Pancreas (tissue), 10 donors: ENCODE measurements around the gene ERLIN1. TPM values are rescaled to one million over a fixed set of nuclear protein-coding genes. Genes with fewer than 3 reads are reported as not detected.

Experiments used
- ATAC-seq, 4 donors: fragments of 200-7000 bp; cut with Tn5 transposase; one replicate each; pipeline versions ENCODE4 v1.8.0 to v1.9.1; 2020; ENCODE audit warnings: mild to moderate bottlenecking in 4 of 4, moderate library complexity in 4 of 4
- DNase-seq, 6 donors: peaks; one replicate each; pipeline ENCODE4 v3.0.0-alpha.2; 2020
- FAIRE-seq: peaks from 2 replicates; lab custom pipeline; 2012; peaks lifted over from hg19 to GRCh38; lab: Jason Lieb, UNC
- H3K27ac ChIP-seq, 4 donors: fragments of 200-600 bp; sonication (generic); 1 replicate in 3 of 4; 2 replicates in 1 of 4; pipeline versions ENCODE4 v1.5.0 to v1.8.0; 2020
- H3K27me3 ChIP-seq, 4 donors: fragments of 200-600 bp; one replicate each; pipeline ENCODE4 v1.8.0; 2021
- H3K36me3 ChIP-seq, 3 donors: fragments of 200-600 bp; sonication (generic) in 1 of 3; one replicate each; pipeline versions ENCODE4 v1.5.0 to v1.8.0; 2020 to 2021
- H3K4me1 ChIP-seq, 3 donors: fragments of 200-600 bp; one replicate each; pipeline ENCODE4 v1.8.0; 2021
- H3K4me3 ChIP-seq, 4 donors: fragments of 200-600 bp; sonication (generic) in 2 of 4; one replicate each; pipeline versions ENCODE4 v1.5.0 to v1.8.0; 2020 to 2021
- H3K9me3 ChIP-seq, 4 donors: fragments of 200-600 bp; one replicate each; pipeline ENCODE4 v1.8.0; 2021
- CTCF ChIP-seq, 4 donors: fragments of 200-600 bp; sonication (generic) in 3 of 4; IDR thresholded peaks; one replicate each; pipeline versions ENCODE4 v1.5.0 to v1.8.0; 2021; ENCODE audit warnings: antibody characterized with exemption in 4 of 4
- WGBS, 2 donors: extraction: QIAGEN DNeasy Blood & Tissue Kit; methylation state at CpG; one replicate each; pipeline ENCODE4 v1.1.7; 2013; 5-methylcytosine and 5-hydroxymethylcytosine counted together
- intact Hi-C, 3 donors: fragments of 100-400 bp; cut with DNase I; formaldehyde crosslinking; loops; one replicate each; pipeline versions ENCODE4 v1.11.1 to v1.14.2; 2022
- polyA plus RNA-seq, 2 donors: library from polyadenylated mRNA; stranded (reverse); fragments of 200-250 nt; gene quantifications; one replicate each; pipeline ENCODE4 v1.2.3, GENCODE V29; 2013
- total RNA-seq, 6 donors: library from RNA; stranded (reverse); fragmentation: NEBNext Ultra II Directional in 4 of 6; extraction: Animal tissue kit (Norgen Biotek cat#: 25700) in 4 of 6; gene quantifications; one replicate each; pipeline versions ENCODE4 v1.2.1 to v1.2.4, GENCODE V29; 2021 to 2023
- donor health status: healthy with polysubstance abuse.
- donor health status: DM: no; HTN: no; CAD: no; lungs with moderate emphysema.
- donor health status: DM: no; HTN: no; CAD: no.
- donor health status: control.
- donor health status: control.
- donor health status: Bipolar disorder and iron deficiency.
- donor health status: DM: yes; HTN: yes; CAD: no.
- donor health status: DM: no; HTN: no; CAD: no.
- donor health status: DM: no; HTN: no; CAD: no.
- donor health status: DM: yes; HTN: yes; CAD: no.

ERLIN1 gene
- 10 to 100 TPM in 4 of 6 donors, 1 to 10 TPM in 2; 8.5 to 13.2 (median 11.6) TPM for total RNA-seq
- 1 to 10 TPM; 2.9 to 7.5 TPM for polyA plus RNA-seq

DNA sequence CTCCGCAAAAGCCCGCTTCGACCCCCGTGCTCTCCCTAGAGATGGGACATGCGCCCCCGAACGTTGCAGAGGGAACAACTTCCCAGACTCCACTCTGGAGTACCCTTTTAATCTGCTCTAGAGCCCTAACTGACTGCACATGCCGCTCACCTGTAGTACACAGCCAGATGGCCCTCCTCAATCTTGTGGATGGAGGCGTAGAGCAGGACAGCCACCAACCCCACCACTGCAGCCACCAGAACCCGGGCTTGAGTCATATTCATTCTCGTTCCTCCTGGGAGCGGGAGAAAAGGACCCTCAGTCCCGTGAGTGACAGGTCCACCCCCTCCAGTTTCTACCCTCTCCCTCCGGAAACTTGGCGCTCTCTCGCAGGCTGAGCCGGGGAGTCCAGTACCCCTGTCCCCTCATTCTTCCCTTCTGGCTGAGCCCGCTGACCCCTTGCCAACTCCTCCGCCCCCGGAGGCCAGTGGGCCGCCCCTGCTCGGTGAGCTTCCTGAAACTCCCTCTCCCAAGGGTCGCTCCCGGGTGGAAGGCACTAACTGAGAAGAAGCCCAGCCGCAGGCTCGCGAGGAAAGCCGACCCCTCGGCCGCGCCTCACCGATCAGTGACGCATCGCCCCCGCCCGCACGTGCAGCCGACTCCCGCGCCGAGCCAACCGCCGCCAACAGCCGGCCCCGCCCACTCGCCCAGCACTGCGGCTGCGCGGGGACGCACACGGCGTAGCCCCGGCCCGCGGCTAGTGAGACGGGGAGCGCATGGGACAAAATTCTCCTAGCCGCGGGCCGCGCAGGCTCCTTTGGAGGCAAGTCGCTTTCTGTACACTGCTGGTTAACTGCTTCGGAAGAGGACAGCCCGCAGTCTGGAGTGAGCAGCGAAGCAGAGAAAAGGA lies at the start of gene ERLIN1:
ERLIN1 (minus strand) TSS at position 666 of the 889 bp plus-strand sequence; CDS start at position 263, 403 bp downstream.
- ATAC-seq = peak; percentile 95 to 99 (median 98)
- Histone ChIP-seq H3K36me3 (no peaks in the 10 kb centered on the region), H3K9me3 (no peaks in the 10 kb centered on the region), H3K4me3 (peak within 1 kb of the TSS; percentile 48 to 88 (median 74)), H3K27me3 (no peaks in the 10 kb centered on the region), H3K4me1 (peaks cover under 1 to 38% (median 23%) of the 10 kb centered on the region in 3 donors), H3K27ac (peak within 1 kb of the TSS; percentile 45 to 73 (median 61))
- 0 to 1% methylated on average over 65 of the region's 65 CpGs for WGBS, 2 donors
- intact Hi-C loops = no loop called here
- peak; percentile 89 to 97 (median 94) for DNase-seq
- no peak for FAIRE-seq
- no peak for TF ChIP-seq CTCF (IDR thresholded peaks at IDR 0.05)

GRCh38 chr10:100232101-100232500 lies 46.3 kb upstream of the ERLIN1 start:
- DNase-seq = no peak
- 86 to 88% methylated on average over 2 of the region's 2 CpGs for WGBS, 2 donors

GRCh38 chr10:100229819-100230422 lies 44.1 kb upstream of the ERLIN1 start:
- ATAC-seq (peak in 1 of 4 donors; percentile 3), DNase-seq (no peak), FAIRE-seq (no peak)
- intact Hi-C loops = no loop called here
- Histone ChIP-seq H3K4me1 (peaks cover 0 to 8% (median 0%) of the 10 kb centered on the region in 3 donors), H3K36me3 (peaks cover 0 to 10% (median 7%) of the 10 kb centered on the region in 3 donors), H3K27me3 (no peaks in the 10 kb centered on the region), H3K4me3 (peak overlapping the region; percentile 82 to 86 (median 84)), H3K9me3 (no peaks in the 10 kb centered on the region), H3K27ac (peak overlapping the region; percentile 60 to 66 (median 62))
- WGBS, 2 donors = 53 to 55% methylated on average over 21 of the region's 21 CpGs
- no peak for TF ChIP-seq CTCF (IDR thresholded peaks at IDR 0.05)

More at GRCh38 chr10:100232101-100232500, 46.3 kb upstream of the ERLIN1 start:
- peaks cover 0 to 8% (median 0%) of the 10 kb centered on the region in 3 donors for H3K4me1 ChIP-seq
- no peak overlapping the region for H3K27ac ChIP-seq
- FAIRE-seq (no peak), ATAC-seq (no peak)
- intact Hi-C loops = no loop called here
- no peak overlapping the region for H3K4me3 ChIP-seq
- TF ChIP-seq CTCF (IDR thresholded peaks at IDR 0.05) = no peak
- no peaks in the 10 kb centered on the region for H3K9me3 ChIP-seq
- H3K36me3 ChIP-seq = peaks cover 0 to 15% (median 12%) of the 10 kb centered on the region in 3 donors
- no peaks in the 10 kb centered on the region for H3K27me3 ChIP-seq

- Histone ChIP-seq H3K4me1 (peaks cover 0 to 8% (median 0%) of the 10 kb centered on the region in 3 donors), H3K27me3 (no peaks in the 10 kb centered on the region), H3K27ac (no peak overlapping the region), H3K36me3 (peaks cover 0 to 17% (median 4%) of the 10 kb centered on the region in 3 donors), H3K9me3 (no peaks in the 10 kb centered on the region), H3K4me3 (no peak overlapping the region)
- FAIRE-seq = no peak
- 74 to 77% methylated on average over 5 of the region's 5 CpGs for WGBS, 2 donors
- ATAC-seq = no peak
- no peak for TF ChIP-seq CTCF (IDR thresholded peaks at IDR 0.05)
- intact Hi-C loops = no loop called here
- no peak for DNase-seq
Measured at GRCh38 chr10:100223879-100224278, 38.0 kb upstream of the ERLIN1 start.
